ENCODE data around the gene SYNDIG1.

- TF ChIP-seq POLR2A (IDR thresholded peaks at IDR 0.05; ENCODE audit: low read length) (no peak), GATA1 (IDR thresholded peaks at IDR 0.05; ENCODE audit: low read depth, low read length) (no peak)
Measured at GRCh38 chr20:24649787-24650490, 180.5 kb downstream of the SYNDIG1 start.
